Stimulated activated CD4-positive, alpha-beta T cell treated with anti-CD3 and anti-CD28 coated beads, Interleukin-1b, Interleukin-23, amount 100 ng/mL, for 48 hours (primary cell): Measurements from ENCODE around the gene KIR2DL1.
"Not testable (repeated sequence)": the region's sequence is repeated elsewhere in the genome, so short reads cannot be mapped to it uniquely, and the experiment has no call there.

Experiments
- DNase-seq: peaks from one replicate; pipeline ENCODE4 v3.0.0-alpha.2; 2020

KIR2DL1 gene

DNA sequence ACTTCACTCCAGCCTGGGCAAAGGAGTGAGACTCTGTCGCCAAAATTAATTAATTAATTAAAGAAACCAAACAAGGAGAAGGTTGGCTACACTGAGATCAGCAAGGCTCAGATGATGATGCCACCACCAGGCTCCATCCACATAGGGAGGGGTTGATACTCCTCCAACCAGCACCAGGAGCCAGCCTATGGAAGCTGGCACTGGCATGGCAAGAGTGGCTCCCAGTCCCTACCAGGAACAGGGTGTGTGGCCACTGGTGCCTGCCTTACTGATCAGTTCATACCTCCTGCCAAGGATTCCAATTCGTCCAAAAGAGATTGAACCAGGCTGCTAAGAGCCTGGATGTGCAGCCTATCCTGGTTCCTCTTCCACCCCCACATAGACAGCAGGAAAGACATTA, 3.1 kb downstream of the KIR2DL1 start:
- DNase-seq = not testable (repeated sequence)

DNA sequence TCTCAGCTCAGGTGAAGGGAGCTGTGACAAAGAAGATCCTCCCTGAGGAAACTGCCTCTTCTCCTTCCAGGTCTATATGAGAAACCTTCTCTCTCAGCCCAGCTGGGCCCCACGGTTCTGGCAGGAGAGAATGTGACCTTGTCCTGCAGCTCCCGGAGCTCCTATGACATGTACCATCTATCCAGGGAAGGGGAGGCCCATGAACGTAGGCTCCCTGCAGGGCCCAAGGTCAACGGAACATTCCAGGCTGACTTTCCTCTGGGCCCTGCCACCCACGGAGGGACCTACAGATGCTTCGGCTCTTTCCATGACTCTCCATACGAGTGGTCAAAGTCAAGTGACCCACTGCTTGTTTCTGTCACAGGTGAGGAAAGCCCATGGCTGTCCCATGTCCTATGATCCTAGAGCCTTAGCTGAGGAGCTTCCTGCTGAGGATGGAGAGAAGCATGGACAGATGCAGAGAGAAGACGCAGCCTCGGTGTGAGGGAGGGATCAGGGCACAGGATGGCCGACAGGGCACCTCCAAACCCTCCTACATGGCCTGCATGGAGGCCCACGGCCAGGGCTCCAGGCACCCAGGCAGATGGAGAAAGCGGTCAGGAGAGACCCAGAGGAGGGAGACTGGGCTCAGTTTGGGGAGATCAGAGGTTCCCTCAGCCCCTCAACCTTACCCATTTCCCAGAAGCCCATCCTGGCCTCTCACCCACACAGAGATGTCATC, 5.7 kb downstream of the KIR2DL1 start:
- not testable (repeated sequence) for DNase-seq

DNA sequence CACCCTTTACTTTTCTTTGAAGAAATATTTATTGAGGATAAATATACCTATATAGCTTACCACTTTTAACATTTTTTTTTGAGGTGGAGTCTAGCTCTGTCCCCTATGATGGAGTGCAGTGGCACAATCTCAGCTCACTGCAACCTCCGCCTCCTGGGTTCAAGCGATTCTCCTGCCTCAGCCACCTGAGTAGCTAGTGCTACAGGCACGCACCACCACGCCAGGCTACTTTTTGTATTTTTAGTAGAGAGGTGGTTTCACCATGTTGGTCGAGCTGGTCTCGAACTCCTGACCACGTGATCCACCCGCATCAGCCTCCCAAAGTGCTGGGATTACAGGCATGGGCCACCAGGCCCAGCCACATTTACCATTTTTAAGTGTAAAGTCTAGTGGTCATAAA, 6.2 kb downstream of the KIR2DL1 start:
- DNase-seq = not testable (repeated sequence)

DNA sequence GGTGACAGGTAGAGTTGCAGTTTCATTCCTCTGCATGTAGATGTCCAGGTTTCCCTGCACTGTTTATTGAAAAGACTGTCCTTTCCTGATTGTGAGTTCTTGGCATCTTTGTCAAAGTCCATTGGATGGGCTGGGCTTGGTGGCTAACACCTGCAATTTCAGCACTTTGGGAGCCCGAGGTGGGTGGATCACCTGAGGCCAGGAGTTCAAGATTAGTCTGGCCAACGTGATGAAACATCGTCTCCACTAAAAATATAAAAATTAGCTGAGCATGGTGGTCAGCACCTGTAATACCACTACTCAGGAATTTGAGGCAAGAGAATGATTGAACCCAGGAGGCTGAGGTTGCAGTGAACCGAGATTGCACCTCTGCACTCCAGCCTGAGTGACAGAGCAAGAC, 8.3 kb downstream of the KIR2DL1 start:
- not testable (repeated sequence) for DNase-seq

DNA sequence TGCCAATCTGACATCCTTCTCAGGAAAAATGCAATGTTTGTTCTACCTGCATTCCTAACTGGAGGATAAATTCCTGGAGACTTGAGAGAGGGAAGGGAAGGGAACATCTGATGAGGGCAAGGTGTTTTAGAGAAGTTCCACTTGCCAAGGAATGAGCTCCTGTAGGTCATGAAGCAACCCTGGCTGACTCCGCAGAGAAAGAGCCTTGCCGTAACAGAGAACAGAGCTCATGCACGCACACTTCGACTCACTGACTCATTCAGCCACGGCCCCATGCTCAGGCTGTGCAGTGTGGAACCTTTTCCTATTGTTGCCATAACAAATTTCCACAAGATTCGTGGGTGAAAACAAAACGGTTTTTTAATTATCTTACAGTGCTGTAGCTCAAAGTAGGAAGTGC, 9.3 kb downstream of the KIR2DL1 start:
- DNase-seq = not testable (repeated sequence)

GRCh38 chr19:54782916-54783315, 13.3 kb downstream of the KIR2DL1 start:
- not testable (repeated sequence) for DNase-seq

DNA sequence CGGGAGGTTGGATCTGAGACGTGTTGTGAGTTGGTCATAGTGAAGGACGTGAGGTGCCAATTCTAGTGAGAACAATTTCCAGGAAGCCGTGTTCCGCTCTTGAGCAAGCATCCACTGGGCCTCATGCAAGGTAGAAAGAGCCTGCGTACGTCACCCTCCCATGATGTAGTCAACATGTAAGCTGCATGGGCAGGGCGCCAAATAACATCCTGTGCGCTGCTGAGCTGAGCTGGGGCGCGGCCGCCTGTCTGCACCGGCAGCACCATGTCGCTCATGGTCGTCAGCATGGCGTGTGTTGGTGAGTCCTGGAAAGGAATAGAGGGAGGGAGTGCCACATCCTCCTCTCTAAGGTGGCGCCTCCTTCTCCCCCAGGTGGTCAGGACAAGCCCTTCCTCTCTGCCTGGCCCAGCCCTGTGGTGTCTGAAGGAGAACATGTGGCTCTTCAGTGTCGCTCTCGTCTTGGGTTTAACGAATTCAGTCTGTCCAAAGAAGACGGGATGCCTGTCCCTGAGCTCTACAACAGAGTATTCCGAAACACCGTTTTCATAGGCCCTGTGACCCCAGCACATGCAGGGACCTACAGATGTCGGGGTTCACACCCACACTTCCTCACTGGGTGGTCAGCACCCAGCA, 16.6 kb downstream of the KIR2DL1 start:
- not testable (repeated sequence) for DNase-seq

- DNase-seq = not testable (repeated sequence)
Measured at GRCh38 chr19:54788154-54788553, 18.6 kb downstream of the KIR2DL1 start.

GRCh38 chr19:54790711-54791110, 21.1 kb downstream of the KIR2DL1 start:
- DNase-seq = no peak

DNA sequence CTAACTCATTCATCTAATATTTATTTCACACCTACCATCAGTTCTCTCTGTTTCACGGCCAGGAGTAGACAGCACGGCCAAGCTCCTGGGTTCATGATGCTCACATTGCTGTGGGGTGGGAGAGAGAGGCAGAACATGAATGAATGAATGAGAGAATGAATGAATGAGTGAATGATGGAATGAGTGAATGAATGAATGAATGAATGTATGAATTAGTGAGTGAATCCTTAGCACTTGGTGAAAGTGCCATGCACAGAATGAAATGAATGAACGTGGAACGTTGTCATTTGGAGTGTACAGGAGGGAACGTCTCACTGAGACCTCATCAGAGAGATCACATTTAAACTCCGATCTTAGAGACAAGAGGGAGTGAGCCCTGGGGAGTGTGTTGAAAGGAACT, 21.9 kb downstream of the KIR2DL1 start:
- DNase-seq = no peak

DNA sequence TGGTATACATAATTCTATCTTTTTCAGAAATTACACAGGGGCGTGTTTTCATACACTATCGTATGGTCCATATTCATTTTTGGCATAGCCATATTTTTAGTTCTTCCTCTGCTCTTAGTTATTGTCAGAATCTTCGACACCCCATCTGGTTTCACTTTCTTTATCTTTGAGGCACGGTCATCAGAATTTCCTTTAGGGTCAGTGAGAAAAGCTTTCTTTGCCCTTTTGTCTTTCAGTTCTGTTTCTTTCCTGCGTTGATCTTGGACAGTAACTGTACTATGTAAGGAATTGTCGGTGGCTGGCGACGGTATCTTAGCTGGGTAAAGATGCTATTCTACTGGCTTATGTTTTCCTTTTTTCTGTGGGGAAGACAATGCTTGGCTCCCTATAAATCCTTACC, 23.2 kb downstream of the KIR2DL1 start:
- DNase-seq = no peak

GRCh38 chr19:54795758-54796157, 26.2 kb downstream of the KIR2DL1 start:
- DNase-seq = no peak

DNA sequence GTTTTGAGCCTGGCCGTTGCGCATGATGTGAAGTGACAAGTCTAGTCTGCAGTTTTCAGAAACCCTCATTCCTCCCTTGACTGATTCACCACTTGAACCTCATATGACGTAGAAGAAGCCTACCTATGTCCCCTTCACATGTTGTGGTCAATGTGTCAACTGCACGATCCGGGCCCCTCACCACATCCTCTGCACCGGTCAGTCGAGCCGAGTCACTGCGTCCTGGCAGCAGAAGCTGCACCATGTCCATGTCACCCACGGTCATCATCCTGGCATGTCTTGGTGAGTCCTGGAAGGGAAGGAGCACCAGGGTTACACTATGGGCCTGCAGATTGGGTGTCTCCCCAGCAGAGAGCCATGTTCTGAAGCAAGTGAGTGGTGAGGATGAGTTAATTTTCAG, 33.8 kb downstream of the KIR2DL1 start, which contains the start of gene KIR2DL4:
KIR2DL4 (plus strand) TSS at position 201 of the 400 bp plus-strand sequence; CDS start at position 243, 42 bp downstream.
- no peak for DNase-seq

DNA sequence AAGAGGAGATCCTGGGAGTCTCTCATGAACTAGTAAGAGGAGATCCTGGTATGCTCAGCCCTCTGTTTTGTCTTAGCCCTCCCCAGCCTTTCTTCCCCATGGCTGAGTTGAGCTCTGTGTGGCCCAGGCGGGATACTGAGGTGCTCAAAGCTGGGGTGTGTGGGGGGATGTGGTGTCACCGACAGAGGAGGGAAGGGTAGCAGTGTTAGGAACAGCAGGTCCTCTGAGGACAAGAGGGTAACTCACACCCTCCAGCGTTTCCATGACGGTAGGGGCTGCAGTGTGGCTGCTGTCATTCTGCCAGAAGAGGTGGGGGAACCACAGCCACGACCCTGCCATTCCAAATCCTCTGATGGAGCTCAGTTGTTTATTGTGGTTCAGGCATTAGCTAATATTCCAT, 34.5 kb downstream of the KIR2DL1 start:
- no peak for DNase-seq

DNA sequence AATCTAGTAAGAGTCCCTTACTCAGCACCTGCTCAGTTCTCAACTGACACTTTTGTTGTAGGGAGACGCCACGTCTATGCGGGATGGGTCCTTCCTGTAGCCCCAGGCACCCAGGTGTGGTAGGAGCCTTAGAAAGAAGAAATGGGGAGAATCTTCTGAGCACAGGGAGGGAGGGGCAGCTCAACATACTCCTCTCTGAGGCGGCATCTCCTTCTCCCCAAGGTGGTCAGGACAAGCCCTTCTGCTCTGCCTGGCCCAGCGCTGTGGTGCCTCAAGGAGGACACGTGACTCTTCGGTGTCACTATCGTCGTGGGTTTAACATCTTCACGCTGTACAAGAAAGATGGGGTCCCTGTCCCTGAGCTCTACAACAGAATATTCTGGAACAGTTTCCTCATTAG, 35.0 kb downstream of the KIR2DL1 start:
- no peak for DNase-seq

- no peak for DNase-seq
Measured at GRCh38 chr19:54805665-54806515, 36.3 kb downstream of the KIR2DL1 start.

GRCh38 chr19:54806516-54806838, 36.9 kb downstream of the KIR2DL1 start:
- no peak for DNase-seq

DNA sequence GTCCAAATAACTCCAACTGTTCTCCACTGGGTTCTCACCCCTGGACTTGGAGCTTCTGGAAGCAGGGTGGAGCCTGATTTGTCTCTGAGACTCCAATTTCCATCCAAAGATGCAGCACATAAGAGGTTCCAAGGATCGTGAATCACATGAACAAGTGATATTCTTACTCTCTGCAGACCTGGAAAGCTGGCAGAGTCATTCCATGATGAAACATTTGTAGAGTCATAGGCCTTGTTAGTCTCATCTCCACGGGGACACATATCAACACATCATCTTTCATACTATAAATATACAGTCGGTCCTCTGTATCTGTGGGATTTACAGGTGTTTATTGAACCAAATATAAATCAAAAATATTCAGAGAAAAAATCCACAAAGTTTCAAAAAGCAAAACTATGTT, 45.0 kb downstream of the KIR2DL1 start:
- not testable (repeated sequence) for DNase-seq

DNA sequence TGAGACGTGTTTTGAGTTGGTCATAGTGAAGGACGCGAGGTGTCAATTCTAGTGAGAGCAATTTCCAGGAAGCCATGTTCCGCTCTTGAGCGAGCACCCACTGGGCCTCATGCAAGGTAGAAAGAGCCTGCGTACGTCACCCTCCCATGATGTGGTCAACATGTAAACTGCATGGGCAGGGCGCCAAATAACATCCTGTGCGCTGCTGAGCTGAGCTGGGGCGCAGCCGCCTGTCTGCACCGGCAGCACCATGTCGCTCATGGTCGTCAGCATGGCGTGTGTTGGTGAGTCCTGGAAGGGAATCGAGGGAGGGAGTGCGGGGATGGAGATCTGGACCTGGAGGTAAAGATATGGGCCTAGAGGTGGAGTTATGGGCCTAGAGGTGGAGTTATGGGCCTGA, 46.7 kb downstream of the KIR2DL1 start, which contains the start of gene KIR3DL1:
KIR3DL1 (plus strand) TSS at position 218 of the 400 bp plus-strand sequence.
- not testable (repeated sequence) for DNase-seq

GRCh38 chr19:54817670-54818536, 48.3 kb downstream of the KIR2DL1 start:
- no peak for DNase-seq

- DNase-seq = not testable (repeated sequence)
Measured at GRCh38 chr19:54824416-54824815, 54.8 kb downstream of the KIR2DL1 start.

DNA sequence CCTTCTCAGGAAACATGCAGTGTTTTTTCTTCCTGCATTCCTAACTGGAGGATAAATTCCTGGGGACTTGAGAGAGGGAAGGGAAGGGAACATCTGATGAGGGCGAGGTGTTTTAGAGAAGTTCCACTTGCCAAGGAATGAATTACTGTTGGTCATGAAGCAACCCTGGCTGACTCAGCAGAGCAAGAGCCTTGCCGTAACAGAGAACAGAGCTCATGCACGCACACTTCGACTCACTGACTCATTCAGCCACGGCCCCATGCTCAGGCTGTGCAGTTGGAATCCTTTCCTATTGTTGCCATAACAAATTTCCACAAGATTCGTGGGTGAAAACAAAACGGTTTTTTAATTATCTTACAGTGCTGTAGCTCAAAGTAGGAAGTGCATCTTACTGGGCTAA, 55.7 kb downstream of the KIR2DL1 start:
- DNase-seq = not testable (repeated sequence)
